Trophoblast cell (in vitro differentiated cells and primary cell): ENCODE data around the gene FLT1.
A peak's percentile ranks its signal among the peaks of the same experiment; 100 is the strongest.

Experiments
- DNase-seq, 2 donors: peaks; one replicate each; pipeline ENCODE4 v3.0.0-alpha.2; 2016
- H2AFZ ChIP-seq: 2 replicates; pipeline ENCODE4 v1.6.1; 2013; ENCODE audit warnings: low read length, moderate library complexity, mild to moderate bottlenecking; ENCODE audit not compliant: insufficient read depth, poor library complexity
- H2AK5ac ChIP-seq: 2 replicates; pipeline ENCODE4 v1.6.1; 2013; ENCODE audit warnings: mild to moderate bottlenecking, low read length
- H2BK120ac ChIP-seq: 2 replicates; pipeline ENCODE4 v1.6.1; 2013; ENCODE audit warnings: low read length, mild to moderate bottlenecking, moderate library complexity; ENCODE audit not compliant: insufficient read depth, poor library complexity
- H2BK12ac ChIP-seq: 2 replicates; pipeline ENCODE4 v1.6.1; 2013; ENCODE audit warnings: mild to moderate bottlenecking, low read length, moderate library complexity
- H2BK5ac ChIP-seq: 2 replicates; pipeline ENCODE4 v1.6.1; 2013; ENCODE audit warnings: low read length, low read depth, moderate library complexity, mild to moderate bottlenecking; ENCODE audit not compliant: poor library complexity
- H3K14ac ChIP-seq: 2 replicates; pipeline ENCODE4 v1.6.1; 2013; ENCODE audit warnings: mild to moderate bottlenecking, low read length
- H3K18ac ChIP-seq: 2 replicates; pipeline ENCODE4 v1.6.1; 2013; ENCODE audit warnings: mild to moderate bottlenecking, low read length
- H3K23ac ChIP-seq: 2 replicates; pipeline ENCODE4 v1.6.1; 2013; ENCODE audit warnings: low read length
- H3K27ac ChIP-seq: 2 replicates; pipeline ENCODE4 v1.5.1; 2013; ENCODE audit warnings: low read depth, mild to moderate bottlenecking, inconsistent platforms, low read length, moderate library complexity
- H3K27me3 ChIP-seq: 2 replicates; pipeline ENCODE4 v1.6.1; 2013; ENCODE audit warnings: inconsistent platforms, mild to moderate bottlenecking, low read length, moderate library complexity; ENCODE audit not compliant: insufficient read depth
- H3K36me3 ChIP-seq, 2 experiments: 1 replicate in 1 of 2; 2 replicates in 1 of 2; pipeline ENCODE4 v1.6.1; 2013; ENCODE audit warnings: low read length in 2 of 2, mild to moderate bottlenecking in 2 of 2, moderate library complexity in 1 of 2; ENCODE audit not compliant: insufficient read depth in 2 of 2, control insufficient read depth in 1 of 2
- H3K4ac ChIP-seq: 2 replicates; pipeline ENCODE4 v1.6.1; 2013; ENCODE audit warnings: low read depth, mild to moderate bottlenecking, low read length, moderate library complexity
- H3K4me1 ChIP-seq, 2 experiments: 1 replicate in 1 of 2; 2 replicates in 1 of 2; pipeline ENCODE4 v1.6.1; 2013; ENCODE audit warnings: low read length in 2 of 2, mild to moderate bottlenecking in 2 of 2, moderate library complexity in 1 of 2; ENCODE audit not compliant: insufficient read depth in 2 of 2, control insufficient read depth in 1 of 2
- H3K4me2 ChIP-seq: 2 replicates; pipeline ENCODE4 v1.6.1; 2013; ENCODE audit warnings: inconsistent platforms, mild to moderate bottlenecking, low read length, moderate library complexity
- H3K4me3 ChIP-seq: 2 replicates; pipeline ENCODE4 v1.5.1; 2013; ENCODE audit warnings: mild to moderate bottlenecking, low read depth, low read length, inconsistent platforms
- H3K79me1 ChIP-seq: one replicate; pipeline ENCODE4 v1.6.1; 2013; ENCODE audit warnings: low read length
- H3K79me2 ChIP-seq: 2 replicates; pipeline ENCODE4 v1.6.1; 2013; ENCODE audit warnings: low read length, mild to moderate bottlenecking; ENCODE audit not compliant: control insufficient read depth, insufficient read depth, poor library complexity
- H3K9ac ChIP-seq: 2 replicates; pipeline ENCODE4 v1.6.1; 2013; ENCODE audit warnings: mild to moderate bottlenecking, low read length
- H3K9me3 ChIP-seq: 2 replicates; pipeline ENCODE4 v1.6.1; 2013; ENCODE audit warnings: low read depth, mild to moderate bottlenecking, control low read depth, inconsistent platforms, low read length; ENCODE audit not compliant: insufficient read depth
- H4K12ac ChIP-seq: 2 replicates; pipeline ENCODE4 v1.6.1; 2013; ENCODE audit warnings: low read depth, mild to moderate bottlenecking, low read length, moderate library complexity
- H4K8ac ChIP-seq: 2 replicates; pipeline ENCODE4 v1.6.1; 2013; ENCODE audit warnings: low read depth, mild to moderate bottlenecking, low read length, moderate library complexity
- H4K91ac ChIP-seq: one replicate; pipeline ENCODE4 v1.6.1; 2013; ENCODE audit warnings: low read depth, mild to moderate bottlenecking, low read length, moderate library complexity
- WGBS: extraction: QIAGEN DNeasy Blood & Tissue Kit; methylation state at CpG from one replicate; pipeline ENCODE4 v1.1.7; 2013; ENCODE audit warnings: missing lambda C conversion rate; ENCODE audit not compliant: insufficient read length, insufficient coverage; ENCODE audit errors: extremely low coverage; 5-methylcytosine and 5-hydroxymethylcytosine counted together

Gene FLT1

DNA sequence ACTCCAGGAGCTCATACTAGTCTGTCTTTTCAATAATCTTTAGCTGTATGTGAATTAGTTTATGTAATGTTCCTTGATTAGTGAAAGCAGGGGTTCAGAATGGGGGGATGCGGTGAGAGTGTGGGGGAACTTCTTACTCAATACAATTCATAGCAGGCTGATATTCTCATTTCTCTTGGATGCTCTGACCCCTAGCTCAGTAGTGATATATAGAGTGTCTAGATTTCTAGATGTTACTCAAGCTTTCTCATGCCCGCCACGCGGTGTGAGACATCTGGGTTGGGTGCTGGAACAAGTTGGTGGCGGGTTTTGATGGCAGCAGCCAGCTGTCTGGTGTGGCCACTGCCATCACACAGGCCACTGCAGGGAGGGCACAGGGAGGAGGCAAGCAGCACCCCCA, 39.3 kb upstream of the FLT1 start:
- H3K9me3 ChIP-seq = peaks cover 16% of the 10 kb centered on the region
- no peaks in the 10 kb centered on the region for H3K36me3 ChIP-seq
- H3K79me2 ChIP-seq = no peaks in the 10 kb centered on the region
- H3K4me2 ChIP-seq = no peak overlapping the region
- no peak overlapping the region for H4K12ac ChIP-seq
- H2AK5ac ChIP-seq = no peak overlapping the region
- no peak overlapping the region for H4K91ac ChIP-seq
- no CpG with 5 or more reads among the region's 5 CpGs for WGBS
- H3K79me1 ChIP-seq = peaks cover 2% of the 10 kb centered on the region
- peaks cover 32% of the 10 kb centered on the region for H3K27me3 ChIP-seq
- no peak overlapping the region for H2BK5ac ChIP-seq
- no peak overlapping the region for H3K18ac ChIP-seq
- H2AFZ ChIP-seq = no peak overlapping the region
- no peak overlapping the region for H4K8ac ChIP-seq
- no peak overlapping the region for H3K23ac ChIP-seq
- H3K14ac ChIP-seq = no peak overlapping the region
- no peak overlapping the region for H3K27ac ChIP-seq
- H2BK12ac ChIP-seq = no peak overlapping the region
- H3K4me1 ChIP-seq = peaks cover 0 to 13% of the 10 kb centered on the region in 2 experiments
- no peak overlapping the region for H2BK120ac ChIP-seq
- DNase-seq = no peak
- no peak overlapping the region for H3K4ac ChIP-seq
- no peak overlapping the region for H3K9ac ChIP-seq
- H3K4me3 ChIP-seq = no peak overlapping the region

DNA sequence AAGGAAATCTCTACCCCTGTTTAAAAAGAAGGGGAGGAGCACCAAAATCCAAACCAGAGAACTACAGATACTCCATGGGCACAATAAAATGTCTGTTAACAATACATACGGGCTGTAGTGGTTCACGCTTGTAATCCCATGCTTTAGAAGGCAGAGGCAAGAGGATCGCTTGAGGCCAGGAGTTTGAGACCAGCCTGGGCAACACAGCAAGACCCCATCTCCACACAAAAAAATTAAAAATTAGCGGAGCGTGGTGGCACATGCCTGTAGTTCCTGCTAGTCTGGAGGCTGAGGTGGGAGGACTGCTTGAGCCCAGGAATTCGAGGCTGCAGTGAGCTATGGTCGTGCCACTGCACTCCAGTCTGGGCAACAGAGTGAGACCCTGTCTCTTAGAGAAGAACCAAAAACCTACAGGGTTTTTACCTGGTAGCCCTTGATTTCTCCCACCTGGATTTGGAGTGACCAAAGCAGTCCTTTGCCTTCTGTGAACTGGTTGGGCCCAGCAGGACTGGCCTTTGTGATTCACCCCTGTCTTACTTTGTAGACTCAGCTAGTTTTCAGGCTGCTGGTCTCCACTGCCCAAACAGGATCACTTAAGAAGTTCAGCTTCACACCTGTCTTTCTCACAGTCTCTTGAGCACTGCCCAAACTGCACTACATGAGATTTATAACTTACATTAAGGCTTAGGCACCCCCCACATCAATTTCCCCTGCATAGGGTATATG, 38.7 kb upstream of the FLT1 start:
- Histone ChIP-seq H4K12ac (no peak overlapping the region), H3K79me1 (peaks cover 2% of the 10 kb centered on the region), H2BK12ac (no peak overlapping the region), H3K36me3 (no peaks in the 10 kb centered on the region), H2BK120ac (no peak overlapping the region), H3K4ac (no peak overlapping the region), H3K79me2 (no peaks in the 10 kb centered on the region), H3K14ac (no peak overlapping the region), H2AFZ (no peak overlapping the region), H3K4me2 (no peak overlapping the region), H4K91ac (no peak overlapping the region), H3K27me3 (peaks cover 32% of the 10 kb centered on the region), H3K18ac (no peak overlapping the region), H3K4me3 (no peak overlapping the region), H3K27ac (no peak overlapping the region), H3K4me1 (peaks cover 0 to 13% of the 10 kb centered on the region in 2 experiments), H2BK5ac (no peak overlapping the region), H3K9ac (no peak overlapping the region), H4K8ac (no peak overlapping the region), H2AK5ac (no peak overlapping the region), H3K23ac (no peak overlapping the region), H3K9me3 (peaks cover 16% of the 10 kb centered on the region)
- WGBS = no CpG with 5 or more reads among the region's 7 CpGs
- peak; percentile 61 to 70 for DNase-seq

DNA sequence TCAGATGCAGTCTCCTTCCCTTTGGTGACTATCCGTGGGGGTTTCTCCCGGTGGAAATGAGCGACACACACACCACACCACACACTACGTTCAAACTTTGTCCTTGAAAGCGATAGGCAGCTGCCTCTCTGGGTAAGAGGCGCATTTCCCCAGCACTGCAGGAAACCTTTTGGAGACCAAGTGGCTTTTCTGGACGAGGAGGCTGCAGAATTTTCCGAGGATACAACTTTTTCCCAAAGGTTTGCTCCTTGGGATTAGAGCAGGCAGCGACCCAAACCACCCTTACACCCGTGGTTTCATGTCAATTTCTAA, 38.2 kb upstream of the FLT1 start:
- Histone ChIP-seq H3K14ac (no peak overlapping the region), H3K9ac (peak overlapping the region; percentile 56), H3K4ac (no peak overlapping the region), H3K79me2 (no peaks in the 10 kb centered on the region), H2BK120ac (no peak overlapping the region), H3K27me3 (peaks cover 32% of the 10 kb centered on the region), H2BK5ac (no peak overlapping the region), H3K23ac (no peak overlapping the region), H4K8ac (peak overlapping the region; percentile 24), H3K9me3 (peaks cover 16% of the 10 kb centered on the region), H3K27ac (no peak overlapping the region), H3K4me2 (peak overlapping the region; percentile 60), H3K79me1 (peaks cover 2% of the 10 kb centered on the region), H3K36me3 (no peaks in the 10 kb centered on the region), H2AFZ (peak overlapping the region; percentile 37), H2BK12ac (no peak overlapping the region), H3K4me3 (peak overlapping the region; percentile 71), H3K18ac (no peak overlapping the region), H4K12ac (no peak overlapping the region), H4K91ac (no peak overlapping the region), H2AK5ac (no peak overlapping the region), H3K4me1 (peaks cover 0 to 13% of the 10 kb centered on the region in 2 experiments)
- no CpG with 5 or more reads among the region's 10 CpGs for WGBS
- DNase-seq = peak in 1 of 2 donors; percentile 59

DNA sequence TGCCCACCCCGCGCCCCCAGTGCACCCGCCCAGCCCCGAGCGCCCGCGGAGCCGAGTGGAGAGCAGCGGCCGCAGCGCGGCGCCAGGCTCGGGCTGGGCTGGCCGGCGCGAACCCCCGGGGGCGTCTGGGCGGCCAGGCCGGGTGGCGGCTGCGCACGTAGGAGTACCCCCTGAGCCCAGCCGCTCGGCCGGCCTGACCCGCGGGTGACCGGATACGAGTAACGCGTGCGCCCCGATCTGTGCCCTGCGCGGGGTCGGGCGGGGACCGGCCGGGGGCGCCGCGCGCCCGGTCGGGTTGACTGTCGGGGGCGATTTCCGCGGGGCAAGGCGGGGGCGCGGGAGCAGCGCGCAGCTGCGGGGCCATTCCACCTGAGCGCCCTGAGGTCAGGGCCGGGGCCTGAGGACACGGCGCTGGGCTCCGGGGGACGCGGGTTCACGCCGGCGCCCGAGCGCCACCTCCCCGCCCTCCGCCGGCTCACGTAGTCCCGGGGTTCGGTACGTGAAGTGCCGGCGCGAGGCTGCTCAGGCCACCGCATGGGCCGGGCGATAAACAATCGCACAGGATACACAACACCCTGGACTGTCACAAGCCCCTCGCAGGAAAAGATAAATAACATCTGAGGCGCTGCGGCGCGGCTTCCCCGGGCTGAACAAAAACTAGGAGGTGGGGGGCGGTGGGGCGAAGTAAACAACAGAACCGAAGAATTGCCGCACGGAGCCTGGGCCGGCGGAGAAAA, 37.6 kb upstream of the FLT1 start:
- Histone ChIP-seq H4K8ac (no peak overlapping the region), H2BK12ac (no peak overlapping the region), H2BK5ac (no peak overlapping the region), H3K18ac (no peak overlapping the region), H3K4me3 (peak overlapping the region; percentile 71), H4K91ac (no peak overlapping the region), H4K12ac (no peak overlapping the region), H3K4me1 (peaks cover 0 to 13% of the 10 kb centered on the region in 2 experiments), H2BK120ac (no peak overlapping the region), H3K14ac (no peak overlapping the region), H3K9me3 (peaks cover 16% of the 10 kb centered on the region), H3K27me3 (peaks cover 32% of the 10 kb centered on the region), H3K36me3 (no peaks in the 10 kb centered on the region), H3K27ac (no peak overlapping the region), H3K23ac (no peak overlapping the region), H2AFZ (peak overlapping the region; percentile 37), H2AK5ac (no peak overlapping the region), H3K9ac (no peak overlapping the region), H3K79me2 (no peaks in the 10 kb centered on the region), H3K79me1 (peaks cover 2% of the 10 kb centered on the region), H3K4me2 (peak overlapping the region; percentile 60), H3K4ac (no peak overlapping the region)
- peak in 1 of 2 donors; percentile 35 for DNase-seq
- no CpG with 5 or more reads among the region's 96 CpGs for WGBS
